ENCODE measurements around the gene CLEC16A.

- TF ChIP-seq CTCF (IDR thresholded peaks at IDR 0.05): no peak
- TF ChIP-seq EZH2 (IDR thresholded peaks at IDR 0.05; ENCODE audit: borderline replicate concordance, insufficient read depth, low read depth, low read length, poor library complexity, severe bottlenecking): no peak
Observed at GRCh38 chr16:11200592-11200991, 256.2 kb downstream of the CLEC16A start.
